Trophoblast cell (in vitro differentiated cells and primary cell): ENCODE data around the gene FAM204A.

Experiments
- DNase-seq, 2 donors: peaks; one replicate each; pipeline ENCODE4 v3.0.0-alpha.2; 2016
- H2AFZ ChIP-seq: 2 replicates; pipeline ENCODE4 v1.6.1; 2013; ENCODE audit warnings: low read length, moderate library complexity, mild to moderate bottlenecking; ENCODE audit not compliant: insufficient read depth, poor library complexity
- H2AK5ac ChIP-seq: 2 replicates; pipeline ENCODE4 v1.6.1; 2013; ENCODE audit warnings: mild to moderate bottlenecking, low read length
- H2BK120ac ChIP-seq: 2 replicates; pipeline ENCODE4 v1.6.1; 2013; ENCODE audit warnings: low read length, mild to moderate bottlenecking, moderate library complexity; ENCODE audit not compliant: insufficient read depth, poor library complexity
- H2BK12ac ChIP-seq: 2 replicates; pipeline ENCODE4 v1.6.1; 2013; ENCODE audit warnings: mild to moderate bottlenecking, low read length, moderate library complexity
- H2BK5ac ChIP-seq: 2 replicates; pipeline ENCODE4 v1.6.1; 2013; ENCODE audit warnings: low read length, low read depth, moderate library complexity, mild to moderate bottlenecking; ENCODE audit not compliant: poor library complexity
- H3K14ac ChIP-seq: 2 replicates; pipeline ENCODE4 v1.6.1; 2013; ENCODE audit warnings: mild to moderate bottlenecking, low read length
- H3K18ac ChIP-seq: 2 replicates; pipeline ENCODE4 v1.6.1; 2013; ENCODE audit warnings: mild to moderate bottlenecking, low read length
- H3K23ac ChIP-seq: 2 replicates; pipeline ENCODE4 v1.6.1; 2013; ENCODE audit warnings: low read length
- H3K27ac ChIP-seq: 2 replicates; pipeline ENCODE4 v1.5.1; 2013; ENCODE audit warnings: low read depth, mild to moderate bottlenecking, inconsistent platforms, low read length, moderate library complexity
- H3K27me3 ChIP-seq: 2 replicates; pipeline ENCODE4 v1.6.1; 2013; ENCODE audit warnings: inconsistent platforms, mild to moderate bottlenecking, low read length, moderate library complexity; ENCODE audit not compliant: insufficient read depth
- H3K36me3 ChIP-seq, 2 experiments: 1 replicate in 1 of 2; 2 replicates in 1 of 2; pipeline ENCODE4 v1.6.1; 2013; ENCODE audit warnings: low read length in 2 of 2, mild to moderate bottlenecking in 2 of 2, moderate library complexity in 1 of 2; ENCODE audit not compliant: insufficient read depth in 2 of 2, control insufficient read depth in 1 of 2
- H3K4ac ChIP-seq: 2 replicates; pipeline ENCODE4 v1.6.1; 2013; ENCODE audit warnings: low read depth, mild to moderate bottlenecking, low read length, moderate library complexity
- H3K4me1 ChIP-seq, 2 experiments: 1 replicate in 1 of 2; 2 replicates in 1 of 2; pipeline ENCODE4 v1.6.1; 2013; ENCODE audit warnings: low read length in 2 of 2, mild to moderate bottlenecking in 2 of 2, moderate library complexity in 1 of 2; ENCODE audit not compliant: insufficient read depth in 2 of 2, control insufficient read depth in 1 of 2
- H3K4me2 ChIP-seq: 2 replicates; pipeline ENCODE4 v1.6.1; 2013; ENCODE audit warnings: inconsistent platforms, mild to moderate bottlenecking, low read length, moderate library complexity
- H3K4me3 ChIP-seq: 2 replicates; pipeline ENCODE4 v1.5.1; 2013; ENCODE audit warnings: mild to moderate bottlenecking, low read depth, low read length, inconsistent platforms
- H3K79me1 ChIP-seq: one replicate; pipeline ENCODE4 v1.6.1; 2013; ENCODE audit warnings: low read length
- H3K79me2 ChIP-seq: 2 replicates; pipeline ENCODE4 v1.6.1; 2013; ENCODE audit warnings: low read length, mild to moderate bottlenecking; ENCODE audit not compliant: control insufficient read depth, insufficient read depth, poor library complexity
- H3K9ac ChIP-seq: 2 replicates; pipeline ENCODE4 v1.6.1; 2013; ENCODE audit warnings: mild to moderate bottlenecking, low read length
- H3K9me3 ChIP-seq: 2 replicates; pipeline ENCODE4 v1.6.1; 2013; ENCODE audit warnings: low read depth, mild to moderate bottlenecking, control low read depth, inconsistent platforms, low read length; ENCODE audit not compliant: insufficient read depth
- H4K12ac ChIP-seq: 2 replicates; pipeline ENCODE4 v1.6.1; 2013; ENCODE audit warnings: low read depth, mild to moderate bottlenecking, low read length, moderate library complexity
- H4K8ac ChIP-seq: 2 replicates; pipeline ENCODE4 v1.6.1; 2013; ENCODE audit warnings: low read depth, mild to moderate bottlenecking, low read length, moderate library complexity
- H4K91ac ChIP-seq: one replicate; pipeline ENCODE4 v1.6.1; 2013; ENCODE audit warnings: low read depth, mild to moderate bottlenecking, low read length, moderate library complexity
- WGBS: extraction: QIAGEN DNeasy Blood & Tissue Kit; methylation state at CpG from one replicate; pipeline ENCODE4 v1.1.7; 2013; ENCODE audit warnings: missing lambda C conversion rate; ENCODE audit not compliant: insufficient read length, insufficient coverage; ENCODE audit errors: extremely low coverage; 5-methylcytosine and 5-hydroxymethylcytosine counted together

FAM204A gene

DNA sequence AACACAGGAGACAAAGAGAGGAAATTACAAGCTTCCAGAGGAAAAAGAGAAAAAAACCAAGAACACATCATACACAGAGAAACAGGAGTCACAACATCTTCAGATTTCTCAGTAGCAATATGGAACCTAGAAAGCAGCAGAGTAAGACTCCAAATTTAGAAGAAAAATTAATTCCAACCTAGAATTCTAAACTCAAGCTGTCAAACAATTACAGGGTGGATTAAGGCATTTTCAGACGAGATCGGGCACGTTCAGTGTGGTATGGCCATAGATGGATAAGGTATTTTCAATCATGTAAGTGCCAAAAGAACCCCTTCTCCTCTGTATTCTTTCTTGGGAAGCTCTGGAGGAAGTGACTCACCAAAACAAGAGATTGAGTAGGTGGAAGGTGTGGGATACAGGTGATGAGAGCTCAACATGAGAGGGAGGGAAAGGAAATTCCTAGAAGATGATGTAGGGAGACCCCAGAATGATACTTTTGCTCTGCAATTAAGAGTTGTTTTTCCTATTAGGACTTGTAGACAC lies 51.6 kb downstream of the FAM204A start:
- no peak overlapping the region for H3K27ac ChIP-seq
- H3K4me2 ChIP-seq: no peak overlapping the region
- H3K14ac ChIP-seq: no peak overlapping the region
- H3K79me1 ChIP-seq: no peaks in the 10 kb centered on the region
- H3K9me3 ChIP-seq: peaks cover 2% of the 10 kb centered on the region
- no peaks in the 10 kb centered on the region for H3K27me3 ChIP-seq
- no peak overlapping the region for H4K8ac ChIP-seq
- no peak overlapping the region for H3K4ac ChIP-seq
- H2BK5ac ChIP-seq: no peak overlapping the region
- H3K9ac ChIP-seq: no peak overlapping the region
- H3K23ac ChIP-seq: no peak overlapping the region
- H3K4me3 ChIP-seq: no peak overlapping the region
- H3K4me1 ChIP-seq: no peaks in the 10 kb centered on the region
- H2AFZ ChIP-seq: no peak overlapping the region
- H3K36me3 ChIP-seq: no peaks in the 10 kb centered on the region
- H3K18ac ChIP-seq: no peak overlapping the region
- H4K12ac ChIP-seq: no peak overlapping the region
- H2BK12ac ChIP-seq: no peak overlapping the region
- H2AK5ac ChIP-seq: no peak overlapping the region
- H4K91ac ChIP-seq: no peak overlapping the region
- DNase-seq: no peak
- no peaks in the 10 kb centered on the region for H3K79me2 ChIP-seq
- WGBS: no CpG with 5 or more reads among the region's 3 CpGs
- H2BK120ac ChIP-seq: no peak overlapping the region

GRCh38 chr10:118287076-118287806 lies 54.9 kb downstream of the FAM204A start:
- no CpG with 5 or more reads among the region's 9 CpGs for WGBS
- Histone ChIP-seq H2BK5ac (no peak overlapping the region), H2BK120ac (no peak overlapping the region), H2AK5ac (no peak overlapping the region), H3K4me2 (no peak overlapping the region), H3K27ac (no peak overlapping the region), H3K79me2 (no peaks in the 10 kb centered on the region), H3K4ac (no peak overlapping the region), H3K9me3 (peaks cover 2% of the 10 kb centered on the region), H2AFZ (no peak overlapping the region), H3K14ac (no peak overlapping the region), H3K79me1 (no peaks in the 10 kb centered on the region), H4K8ac (no peak overlapping the region), H3K18ac (no peak overlapping the region), H3K4me3 (no peak overlapping the region), H3K23ac (no peak overlapping the region), H3K4me1 (no peaks in the 10 kb centered on the region), H4K91ac (no peak overlapping the region), H3K27me3 (no peaks in the 10 kb centered on the region), H2BK12ac (no peak overlapping the region), H3K36me3 (no peaks in the 10 kb centered on the region), H4K12ac (no peak overlapping the region), H3K9ac (no peak overlapping the region)
- DNase-seq: no peak

GRCh38 chr10:118286051-118286838 lies 55.9 kb downstream of the FAM204A start:
- H4K91ac ChIP-seq: no peak overlapping the region
- no peak overlapping the region for H3K14ac ChIP-seq
- no peak overlapping the region for H3K27ac ChIP-seq
- H4K12ac ChIP-seq: no peak overlapping the region
- DNase-seq: no peak
- no peak overlapping the region for H3K23ac ChIP-seq
- no peaks in the 10 kb centered on the region for H3K4me1 ChIP-seq
- no peak overlapping the region for H2BK12ac ChIP-seq
- no peak overlapping the region for H2AFZ ChIP-seq
- H3K9me3 ChIP-seq: peaks cover 3% of the 10 kb centered on the region
- no peak overlapping the region for H4K8ac ChIP-seq
- no peaks in the 10 kb centered on the region for H3K36me3 ChIP-seq
- no peaks in the 10 kb centered on the region for H3K79me2 ChIP-seq
- no peaks in the 10 kb centered on the region for H3K27me3 ChIP-seq
- no peak overlapping the region for H3K4me2 ChIP-seq
- no peak overlapping the region for H3K4me3 ChIP-seq
- H2BK5ac ChIP-seq: no peak overlapping the region
- H3K9ac ChIP-seq: no peak overlapping the region
- no peaks in the 10 kb centered on the region for H3K79me1 ChIP-seq
- H2BK120ac ChIP-seq: no peak overlapping the region
- no peak overlapping the region for H3K4ac ChIP-seq
- H3K18ac ChIP-seq: no peak overlapping the region
- no CpG with 5 or more reads among the region's 17 CpGs for WGBS
- H2AK5ac ChIP-seq: no peak overlapping the region

- 100% methylated on average over 1 of the region's 1 CpG for WGBS
- Histone ChIP-seq H3K18ac (no peak overlapping the region), H2BK5ac (no peak overlapping the region)
These were observed 59.5 kb downstream of the FAM204A start for GRCh38 chr10:118282670-118283069.

More at GRCh38 chr10:118282670-118283069, 59.5 kb downstream of the FAM204A start:
- Histone ChIP-seq H2AFZ (no peak overlapping the region), H3K4me3 (peak overlapping the region; percentile 62), H3K14ac (no peak overlapping the region), H3K4ac (no peak overlapping the region), H3K27ac (no peak overlapping the region), H3K79me1 (no peaks in the 10 kb centered on the region), H2BK120ac (no peak overlapping the region), H3K9ac (no peak overlapping the region), H3K9me3 (peaks cover 8% of the 10 kb centered on the region), H2BK12ac (no peak overlapping the region), H2AK5ac (no peak overlapping the region), H3K4me1 (no peaks in the 10 kb centered on the region), H3K4me2 (no peak overlapping the region), H3K79me2 (no peaks in the 10 kb centered on the region), H3K23ac (no peak overlapping the region), H3K27me3 (no peaks in the 10 kb centered on the region), H4K8ac (no peak overlapping the region), H3K36me3 (no peaks in the 10 kb centered on the region), H4K12ac (no peak overlapping the region), H4K91ac (no peak overlapping the region)
- no peak for DNase-seq
